Ishikawa (cell line): ENCODE data around the gene AMPH.

Source experiments
- CEBPB ChIP-seq: IDR thresholded peaks from 2 replicates; pipeline ENCODE4 v1.6.1; 2012
- CREB1 ChIP-seq: IDR thresholded peaks from 2 replicates; pipeline ENCODE4 v1.6.1; 2012; ENCODE audit warnings: low read depth
- EGR1 ChIP-seq: IDR thresholded peaks from 2 replicates; pipeline ENCODE4 v1.6.1; 2012
- EP300 ChIP-seq: IDR thresholded peaks from 2 replicates; pipeline ENCODE4 v1.6.1; 2012; ENCODE audit warnings: borderline replicate concordance
- FOXM1 ChIP-seq: IDR thresholded peaks from 2 replicates; pipeline ENCODE4 v1.6.1; 2012; ENCODE audit warnings: low read depth, borderline replicate concordance
- MAX ChIP-seq: IDR thresholded peaks from 2 replicates; pipeline ENCODE4 v1.6.1; 2012
- NFIC ChIP-seq: IDR thresholded peaks from 2 replicates; pipeline ENCODE4 v1.6.1; 2012
- RAD21 ChIP-seq: IDR thresholded peaks from 2 replicates; pipeline ENCODE4 v1.6.1; 2012; ENCODE audit warnings: low read depth
- REST ChIP-seq: IDR thresholded peaks from 2 replicates; pipeline ENCODE4 v1.6.1; 2012; ENCODE audit warnings: low read depth, mild to moderate bottlenecking
- TAF1 ChIP-seq: IDR thresholded peaks from 2 replicates; pipeline ENCODE4 v1.6.1; 2012; ENCODE audit warnings: low read depth, mild to moderate bottlenecking
- TCF12 ChIP-seq: IDR thresholded peaks from 2 replicates; pipeline ENCODE4 v1.6.1; 2012; ENCODE audit warnings: low read depth
- TEAD4 ChIP-seq: IDR thresholded peaks from 2 replicates; pipeline ENCODE4 v1.6.1; 2012
- USF1 ChIP-seq: IDR thresholded peaks from 2 replicates; pipeline ENCODE4 v1.6.1; 2012
- YY1 ChIP-seq: IDR thresholded peaks from 2 replicates; pipeline ENCODE4 v1.6.1; 2012; ENCODE audit warnings: low read depth
- ZBTB7A ChIP-seq: IDR thresholded peaks from 2 replicates; pipeline ENCODE4 v1.6.1; 2012; ENCODE audit warnings: low read depth

Gene AMPH

GRCh38 chr7:38461887-38462286 lies 169.3 kb downstream of the AMPH start:
- TF ChIP-seq CREB1 (no peak), ZBTB7A (no peak), TEAD4 (no peak), USF1 (no peak), NFIC (no peak)

DNA sequence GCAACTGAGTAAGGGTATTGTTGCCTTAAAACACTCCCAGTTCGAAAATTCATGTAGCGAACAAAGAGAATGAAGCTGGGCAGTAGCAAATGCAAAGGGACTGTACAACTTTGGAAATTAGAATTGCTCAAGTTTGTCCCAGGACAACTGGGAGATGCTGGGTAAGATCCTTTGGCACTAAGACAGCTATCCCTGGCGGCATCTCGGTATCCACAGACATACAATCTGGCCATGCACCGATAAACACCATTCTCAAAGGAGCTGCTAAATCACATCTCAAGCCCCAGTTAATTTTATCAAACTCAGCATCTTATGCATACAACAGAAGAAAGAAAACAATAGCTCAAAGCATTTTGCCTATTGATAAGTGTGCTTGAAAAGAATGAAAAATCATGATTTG lies 177.3 kb downstream of the AMPH start:
- TF ChIP-seq MAX (no peak), REST (no peak), TEAD4 (no peak), ZBTB7A (no peak), EP300 (no peak), NFIC (no peak), USF1 (no peak), YY1 (no peak), TCF12 (no peak), CEBPB (no peak), EGR1 (no peak), FOXM1 (no peak)

- TF ChIP-seq USF1 (no peak), RAD21 (no peak), EP300 (no peak), FOXM1 (no peak), REST (no peak), EGR1 (no peak), NFIC (no peak), TCF12 (no peak), CEBPB (no peak), TEAD4 (no peak), CREB1 (no peak), ZBTB7A (no peak), YY1 (no peak)
Observed at GRCh38 chr7:38453168-38453567, 178.0 kb downstream of the AMPH start.

DNA sequence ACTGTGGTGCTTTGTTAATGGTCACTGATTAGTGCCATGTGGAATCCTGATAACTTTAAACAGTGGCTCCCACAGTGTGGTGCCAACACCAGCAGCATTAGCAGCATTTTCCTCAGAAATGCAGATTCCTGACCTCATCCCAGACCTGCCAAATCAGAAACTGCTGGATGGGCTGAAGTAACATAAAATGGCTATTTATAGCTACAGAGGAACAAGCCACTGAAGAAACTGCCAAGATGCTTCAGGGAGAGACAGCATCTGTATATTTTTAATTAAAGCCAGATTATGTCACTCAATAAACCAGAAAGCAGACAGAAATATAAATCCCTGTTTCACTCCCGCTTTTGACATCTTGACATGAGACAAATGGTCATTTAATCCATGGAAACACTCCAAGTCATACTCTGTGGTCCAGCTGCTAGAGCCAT lies 178.5 kb downstream of the AMPH start:
- TF ChIP-seq EGR1 (no peak), FOXM1 (no peak)

GRCh38 chr7:38451840-38452239 lies 179.3 kb downstream of the AMPH start:
- TF ChIP-seq TEAD4 (no peak), TCF12 (no peak), MAX (no peak), RAD21 (no peak; the same call in 1 of the 2 replicates), NFIC (no peak), TAF1 (no peak), USF1 (no peak), CEBPB (no peak), REST (no peak), EP300 (no peak), FOXM1 (no peak)
